Measurements from ENCODE around the gene FAAP20.

FAAP20 gene

DNA sequence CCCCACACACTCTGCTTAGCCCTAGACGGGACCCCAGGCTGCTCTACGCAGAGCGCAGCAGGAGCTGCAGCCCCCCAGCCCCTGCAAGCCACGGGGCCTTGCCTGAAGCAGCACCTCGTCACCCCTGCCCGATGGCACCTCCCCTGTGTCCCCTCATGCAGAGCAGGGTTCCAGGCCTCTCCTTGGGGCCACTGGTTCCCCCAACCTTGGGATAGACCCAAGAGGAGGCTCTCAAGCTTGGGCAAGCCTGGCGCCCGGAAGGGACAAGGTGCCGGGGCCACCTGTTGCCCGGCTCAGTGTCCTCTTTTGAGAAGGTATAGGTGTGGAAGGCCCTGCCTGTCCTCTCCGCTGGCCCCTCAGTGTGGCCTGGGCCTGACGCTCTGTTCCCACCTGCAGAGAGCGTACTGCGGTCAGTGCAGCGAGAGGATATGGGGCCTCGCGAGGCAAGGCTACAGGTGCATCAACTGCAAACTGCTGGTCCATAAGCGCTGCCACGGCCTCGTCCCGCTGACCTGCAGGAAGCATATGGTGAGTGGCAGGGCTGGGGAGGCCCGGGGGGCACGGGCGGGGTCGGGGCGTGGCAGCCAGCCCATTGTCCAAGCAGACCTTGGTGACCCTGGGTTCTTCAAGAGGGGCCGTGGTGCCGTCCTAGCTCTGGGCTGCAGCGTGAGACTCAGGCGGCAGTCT lies 50.6 kb downstream of the FAAP20 start:
- H3K9me3 ChIP-seq (ENCODE audit: severe bottlenecking): no peaks in the 10 kb centered on the region
- peaks cover 8% of the 10 kb centered on the region for H3K36me3 ChIP-seq
- DNase-seq: no peak
- H3K4me3 ChIP-seq (ENCODE audit: low read depth, low read length): no peak overlapping the region
- no peaks in the 10 kb centered on the region for H3K27me3 ChIP-seq (ENCODE audit: insufficient read depth, low read depth, severe bottlenecking)
- H3K27ac ChIP-seq: no peak overlapping the region
- no peak for TF ChIP-seq CTCF (IDR thresholded peaks at IDR 0.05; ENCODE audit: low read depth, low read length)

DNA sequence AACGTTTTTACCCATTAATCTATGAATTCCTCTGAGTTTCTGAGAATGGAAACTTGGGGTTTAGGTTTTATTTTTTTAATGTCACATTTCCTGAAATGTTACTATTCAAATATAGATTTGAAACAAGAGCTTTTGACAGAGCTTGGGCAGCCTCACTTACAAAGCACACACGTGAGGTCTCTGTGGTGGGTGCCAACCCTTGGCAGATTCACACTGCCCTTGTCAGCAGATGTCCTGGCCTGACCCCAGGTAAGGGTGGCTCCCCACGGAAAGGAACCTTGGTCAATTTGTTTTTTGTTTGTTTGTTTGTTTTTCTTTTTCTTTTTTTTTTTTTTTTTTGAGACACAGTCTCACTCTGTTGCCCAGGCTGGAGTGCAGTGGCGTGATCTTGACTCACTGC lies 53.5 kb downstream of the FAAP20 start:
- H3K27me3 ChIP-seq (ENCODE audit: insufficient read depth, low read depth, severe bottlenecking): no peaks in the 10 kb centered on the region
- peaks cover 1% of the 10 kb centered on the region; the same call in 1 of the 2 replicates for H3K36me3 ChIP-seq
- H3K27ac ChIP-seq: no peak overlapping the region
- DNase-seq: no peak
- H3K4me3 ChIP-seq (ENCODE audit: low read depth, low read length): no peak overlapping the region
- TF ChIP-seq CTCF (IDR thresholded peaks at IDR 0.05; ENCODE audit: low read depth, low read length): no peak
- H3K9me3 ChIP-seq (ENCODE audit: severe bottlenecking): no peaks in the 10 kb centered on the region
